SIG-M5 treated with dmso at 0.1 percent for 504 hours (cell line): ENCODE measurements around the gene SOX5.
"Not testable (repeated sequence)": the region's sequence is repeated elsewhere in the genome, so short reads cannot be mapped to it uniquely, and the experiment has no call there.

Experiments
- DNase-seq: peaks from one replicate; lab custom pipeline; 2025; ENCODE audit not compliant: unreplicated experiment; lab: John Stamatoyannopoulos, UW

SOX5 gene

DNA sequence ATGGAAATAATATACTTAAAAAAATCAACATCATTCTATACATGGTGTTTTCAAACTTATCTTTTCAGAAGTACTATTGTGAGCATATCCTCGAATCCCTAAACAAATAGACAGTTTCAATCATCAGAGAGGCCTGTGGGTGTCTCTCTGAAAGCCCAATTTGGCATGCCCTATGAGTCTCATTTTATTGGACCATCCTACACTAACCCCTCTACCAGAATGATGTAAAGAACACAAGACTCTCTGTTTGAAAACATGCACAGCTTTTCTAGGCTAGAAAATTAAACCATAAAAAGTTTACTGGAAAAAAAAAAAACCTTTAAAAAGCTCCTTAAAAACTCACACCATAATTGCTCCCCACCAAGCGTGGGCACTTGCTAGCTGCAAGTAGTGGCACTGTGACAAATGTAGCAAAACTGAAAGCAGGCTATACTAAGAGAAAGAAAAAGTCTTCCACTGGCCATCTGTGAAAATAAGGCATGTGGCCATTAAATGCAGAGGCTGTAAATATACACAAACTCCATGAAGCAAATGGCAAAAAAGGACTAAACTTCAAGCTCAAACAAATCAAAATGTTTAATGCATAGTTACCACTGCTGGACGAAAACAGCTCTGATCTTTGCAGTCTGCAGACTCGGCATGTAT, 394.2 kb downstream of the SOX5 start:
- DNase-seq: no peak

DNA sequence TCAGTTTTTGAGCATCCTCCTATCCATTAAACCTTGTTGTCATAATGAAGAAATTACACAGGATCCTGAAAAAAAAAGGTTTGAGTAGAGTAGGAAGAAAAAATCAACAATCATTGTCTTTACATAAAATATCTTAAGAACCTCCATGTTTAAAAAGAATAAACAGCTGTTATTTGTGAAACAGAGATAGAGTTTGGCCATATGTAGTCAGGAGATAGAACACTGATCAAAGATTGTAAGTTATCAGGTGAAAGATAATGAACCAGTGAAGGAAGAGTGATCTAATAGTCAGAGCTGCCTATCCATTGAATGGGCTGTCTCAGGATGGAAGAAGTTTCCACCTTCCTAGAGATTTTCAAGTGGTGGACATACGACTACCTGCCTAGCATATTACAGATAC, 397.1 kb downstream of the SOX5 start:
- DNase-seq: no peak

DNA sequence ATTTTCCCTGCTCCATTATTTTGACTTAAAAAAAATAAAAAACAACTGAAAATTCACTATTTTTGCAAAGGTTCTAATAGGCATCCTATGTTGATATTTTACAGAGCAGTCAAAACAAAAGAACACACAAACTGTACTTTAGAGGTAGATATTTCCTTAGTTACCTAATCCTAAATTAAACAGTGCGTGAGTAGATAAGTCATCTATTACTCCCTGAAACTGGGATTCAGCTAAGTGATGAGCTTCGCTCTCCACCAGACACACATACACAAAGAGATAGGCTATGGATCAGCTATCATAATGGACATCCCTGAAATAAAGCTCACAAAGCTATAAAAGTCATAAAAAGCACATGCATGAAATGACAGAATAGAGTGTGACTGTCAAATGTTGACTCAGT, 398.7 kb downstream of the SOX5 start:
- no peak for DNase-seq

DNA sequence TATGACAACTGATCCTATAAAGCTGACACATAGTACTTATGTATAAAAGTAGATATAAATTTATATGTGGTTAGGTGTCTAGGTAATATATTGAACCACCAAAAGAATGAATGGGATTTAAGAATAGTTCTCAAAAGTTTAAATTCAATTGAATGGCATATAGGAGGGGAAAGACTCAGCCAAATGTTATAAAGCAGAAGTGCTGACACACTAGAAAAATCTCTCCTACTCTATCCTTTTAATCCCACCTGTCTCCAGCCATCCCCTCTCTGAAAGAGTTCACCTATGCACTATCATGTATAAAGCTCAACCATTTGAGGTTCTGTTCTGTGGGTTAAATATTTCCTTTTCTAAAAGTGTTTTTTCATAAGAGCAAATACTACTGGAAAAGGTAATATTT, 400.7 kb downstream of the SOX5 start:
- DNase-seq: no peak

DNA sequence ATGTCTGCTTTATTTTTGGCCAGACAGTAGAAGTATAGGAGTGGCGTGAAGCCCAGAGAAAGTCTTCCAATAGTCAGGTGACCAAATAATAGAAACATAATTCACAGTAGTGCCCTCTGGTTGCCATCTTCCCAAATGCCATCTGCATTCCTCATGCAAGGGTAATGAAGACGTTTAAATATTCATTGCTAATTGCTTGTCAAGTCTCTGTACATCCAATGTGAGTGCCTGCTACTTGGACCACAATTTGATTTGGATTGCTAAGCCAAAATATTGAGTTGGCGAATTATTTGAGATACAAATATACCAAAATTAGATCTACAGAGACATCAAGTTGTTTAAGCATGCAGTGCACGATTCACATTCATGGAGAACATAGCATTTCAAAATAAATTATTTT, 402.7 kb downstream of the SOX5 start:
- no peak for DNase-seq

DNA sequence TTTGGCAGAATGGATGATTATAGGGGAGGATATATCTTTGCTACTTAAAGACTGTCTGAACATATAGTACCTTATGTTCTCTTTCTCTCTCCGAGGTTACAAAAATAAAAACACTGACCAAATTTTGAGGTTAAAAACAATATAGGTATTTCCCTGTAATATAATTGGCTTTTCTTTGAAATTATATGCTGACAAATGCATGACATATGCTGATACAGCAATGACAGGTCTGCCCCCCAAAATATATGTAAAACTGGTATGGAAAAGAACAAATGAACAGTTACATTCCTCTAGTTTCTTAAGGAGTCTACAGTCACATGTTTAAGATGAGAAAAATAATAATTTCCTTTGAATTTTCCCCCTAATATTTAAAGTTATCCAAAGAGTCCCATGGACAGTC, 405.7 kb downstream of the SOX5 start:
- no peak for DNase-seq

DNA sequence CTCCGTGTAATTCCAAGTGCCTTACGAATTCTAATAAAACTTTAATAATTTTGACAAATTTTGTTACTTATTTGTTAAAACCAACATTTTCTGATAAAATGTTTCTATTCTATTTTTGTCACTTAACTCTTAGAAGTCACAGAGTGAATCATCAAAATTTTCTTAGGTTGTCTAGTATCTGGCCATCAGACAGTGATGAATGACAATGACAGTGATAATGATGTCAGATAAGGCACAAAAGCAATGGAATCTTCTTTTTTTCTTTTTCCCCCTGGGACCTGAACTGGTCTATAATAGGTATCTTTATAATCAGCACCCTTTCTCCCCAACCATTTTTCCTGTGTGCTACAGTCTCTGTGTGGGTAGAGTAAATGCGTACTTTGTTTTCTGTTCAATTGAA, 407.3 kb downstream of the SOX5 start:
- no peak for DNase-seq

DNA sequence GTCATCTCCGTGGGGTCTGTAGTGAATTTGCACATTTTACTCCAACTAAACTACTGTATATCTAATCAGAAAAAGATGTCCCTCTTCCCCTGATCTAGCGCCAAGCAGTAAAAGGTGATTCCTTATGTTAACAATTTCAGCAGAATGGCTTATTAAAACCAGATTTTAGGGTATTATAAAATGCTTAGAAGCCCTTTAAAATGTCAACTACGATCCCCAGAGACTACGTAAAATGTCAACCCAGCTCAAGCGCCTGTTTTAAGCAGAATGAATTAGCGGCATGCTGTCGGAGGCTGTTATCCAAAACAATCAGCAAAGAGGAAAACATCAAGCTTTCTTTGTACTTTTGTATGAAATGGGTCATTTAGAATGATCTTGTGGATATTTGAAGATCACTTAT, 408.9 kb downstream of the SOX5 start:
- no peak for DNase-seq

DNA sequence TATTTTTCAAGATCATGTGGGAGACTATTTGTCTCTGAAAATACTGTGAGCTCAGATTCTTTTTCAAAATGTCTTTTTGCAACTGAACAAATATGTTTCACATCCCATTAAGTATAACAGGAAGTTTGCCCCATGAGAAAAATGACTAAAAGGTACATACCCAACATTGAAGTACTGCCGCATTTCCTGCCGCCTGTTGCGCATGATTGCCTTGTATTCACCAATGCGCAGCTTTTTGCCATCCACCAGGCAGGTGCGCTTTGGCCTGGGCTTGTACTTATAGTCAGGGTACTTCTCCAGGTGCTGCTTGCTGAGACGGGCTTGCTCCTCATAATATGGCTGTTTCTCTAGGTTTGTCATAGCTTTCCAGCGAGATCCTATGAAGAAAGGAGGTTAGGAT, 413.2 kb downstream of the SOX5 start:
- DNase-seq: no peak

DNA sequence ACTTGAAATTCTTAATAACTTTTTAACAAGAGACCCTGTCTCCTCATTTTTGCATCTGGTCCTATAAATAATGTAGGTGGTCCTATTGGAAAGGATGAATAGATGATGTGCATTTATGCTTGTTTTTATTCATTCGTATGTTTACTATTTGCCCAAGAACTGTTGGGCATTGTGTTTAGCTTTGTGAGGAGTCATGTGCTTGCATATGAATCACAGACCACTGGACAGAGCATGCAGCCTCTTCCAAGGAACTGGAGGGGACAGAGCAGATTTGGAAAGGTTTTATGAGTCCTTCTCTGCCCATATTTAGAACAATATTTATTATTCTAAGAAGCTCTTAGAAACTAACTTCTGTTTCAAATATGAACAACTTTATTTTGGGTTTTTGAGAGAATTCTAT, 414.0 kb downstream of the SOX5 start:
- DNase-seq: no peak

DNA sequence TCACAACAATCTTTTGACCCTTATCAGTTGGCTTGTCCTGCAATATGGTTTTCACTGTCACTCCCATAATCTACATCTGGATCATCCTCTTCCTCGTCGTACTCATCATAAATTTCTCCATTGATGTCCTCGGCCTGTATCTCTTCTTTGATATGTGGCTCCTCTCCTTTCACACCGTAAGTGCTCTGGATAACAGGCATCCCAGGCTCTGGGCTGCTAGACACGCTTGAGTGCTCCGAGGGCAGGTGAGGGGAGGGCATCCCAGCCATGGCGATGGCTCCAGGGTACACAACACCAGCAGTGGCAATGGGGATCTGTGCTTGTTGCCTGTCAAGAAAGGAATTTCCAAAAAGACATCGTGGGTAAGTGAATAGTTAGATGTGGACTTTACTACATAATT, 415.3 kb downstream of the SOX5 start:
- DNase-seq: no peak

DNA sequence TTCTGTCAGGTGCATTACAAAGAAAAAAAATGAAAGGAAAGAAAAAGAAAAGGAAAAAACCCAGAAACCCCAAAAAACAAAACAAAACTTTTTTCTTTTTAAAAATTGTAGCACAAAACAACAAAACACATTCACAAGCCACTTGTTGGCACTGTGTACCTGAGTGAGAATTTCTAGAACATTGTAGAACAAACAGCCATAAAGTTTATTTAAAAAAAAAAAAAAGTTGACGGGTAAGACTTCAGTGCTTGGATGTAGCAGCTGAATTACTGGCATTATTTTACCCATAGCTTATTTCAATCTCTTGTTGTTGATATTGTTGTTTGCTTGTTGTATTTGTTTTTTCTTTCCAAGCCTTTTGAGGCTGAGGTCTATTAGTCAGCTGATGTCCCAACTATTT, 415.8 kb downstream of the SOX5 start:
- no peak for DNase-seq

DNA sequence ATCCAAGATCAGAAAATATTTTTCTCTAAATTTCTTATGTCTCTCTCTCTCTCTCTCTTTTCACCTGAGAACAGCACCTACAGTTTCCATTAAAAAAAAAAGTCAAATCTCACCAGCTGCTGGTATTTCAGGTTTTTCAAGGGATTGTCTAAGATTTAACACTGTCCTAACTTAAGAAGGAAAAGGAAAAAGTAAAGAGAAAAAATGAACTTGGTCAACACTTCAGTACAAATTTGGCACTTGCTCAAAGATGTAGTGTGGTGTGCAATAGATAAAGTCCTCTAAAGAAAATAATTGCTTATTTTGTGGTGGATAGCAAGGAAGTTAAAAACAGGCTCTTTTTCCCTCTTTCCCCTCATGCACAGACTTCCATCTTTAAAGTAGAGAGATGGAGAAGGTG, 416.2 kb downstream of the SOX5 start:
- DNase-seq: no peak

DNA sequence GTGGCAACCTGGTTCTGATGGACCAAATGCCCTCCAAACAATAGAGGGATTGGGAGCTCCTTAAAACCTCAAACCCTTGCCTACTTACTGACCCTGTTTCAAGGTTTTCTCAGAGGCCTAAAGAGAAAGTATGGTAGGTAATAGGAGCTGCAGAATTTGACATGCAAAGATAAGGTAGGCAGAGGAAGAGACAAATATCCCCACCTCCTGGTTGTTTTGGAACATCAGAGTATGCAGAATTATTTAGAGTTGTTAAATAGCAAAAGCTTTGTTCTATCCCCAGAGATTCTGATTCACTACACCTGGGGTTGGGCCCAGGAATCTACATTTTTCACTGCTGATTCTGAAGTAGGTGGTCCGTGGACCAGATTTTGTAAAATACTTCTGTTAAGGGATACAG, 421.2 kb downstream of the SOX5 start:
- DNase-seq: no peak

DNA sequence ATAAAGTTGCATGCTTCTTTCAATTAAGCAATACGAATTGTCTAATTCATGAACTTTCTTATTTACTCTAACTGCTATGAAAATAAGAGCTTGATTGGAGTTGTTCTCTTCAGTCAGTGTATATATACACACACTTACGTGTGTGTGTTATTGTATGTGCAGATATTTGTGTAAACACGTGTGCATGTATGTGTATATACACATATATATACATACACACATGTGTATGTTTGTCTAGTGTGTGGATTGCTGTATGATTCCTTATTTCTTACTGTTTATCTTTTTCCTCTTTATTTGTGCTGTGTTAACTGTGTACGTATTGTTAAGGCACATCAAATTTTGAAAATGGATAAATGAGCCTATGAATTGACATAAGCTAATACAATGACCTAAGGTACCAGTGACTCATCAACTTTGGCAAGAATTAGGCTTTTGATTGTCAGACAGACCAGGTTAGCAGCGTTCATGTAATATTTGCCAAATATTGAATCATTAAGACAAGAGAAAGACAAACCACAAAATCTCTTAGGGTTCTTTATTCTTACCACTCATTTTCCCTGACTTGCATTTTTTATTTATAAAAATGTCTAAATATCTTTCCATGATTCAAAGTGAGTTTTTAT, 423.9 kb downstream of the SOX5 start:
- DNase-seq: no peak

DNA sequence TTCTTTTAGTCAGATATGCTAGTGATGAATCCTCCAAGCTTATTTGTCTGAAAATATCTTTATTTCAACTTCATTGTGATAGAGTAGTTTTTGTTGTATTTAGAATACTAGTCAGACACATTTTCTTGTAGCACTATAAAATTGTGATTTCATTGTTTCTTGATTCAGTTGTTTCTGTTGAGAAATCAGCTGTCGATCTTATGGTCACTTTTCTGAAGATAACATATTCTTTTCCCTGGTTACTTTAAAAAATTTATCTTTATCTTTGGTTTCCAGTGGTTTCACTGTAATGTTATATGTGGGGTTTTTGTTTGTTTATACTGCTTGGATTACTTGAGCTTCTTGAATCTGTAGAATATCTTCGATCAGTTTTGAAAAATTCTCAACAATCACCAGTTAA, 426.1 kb downstream of the SOX5 start:
- DNase-seq: no peak

DNA sequence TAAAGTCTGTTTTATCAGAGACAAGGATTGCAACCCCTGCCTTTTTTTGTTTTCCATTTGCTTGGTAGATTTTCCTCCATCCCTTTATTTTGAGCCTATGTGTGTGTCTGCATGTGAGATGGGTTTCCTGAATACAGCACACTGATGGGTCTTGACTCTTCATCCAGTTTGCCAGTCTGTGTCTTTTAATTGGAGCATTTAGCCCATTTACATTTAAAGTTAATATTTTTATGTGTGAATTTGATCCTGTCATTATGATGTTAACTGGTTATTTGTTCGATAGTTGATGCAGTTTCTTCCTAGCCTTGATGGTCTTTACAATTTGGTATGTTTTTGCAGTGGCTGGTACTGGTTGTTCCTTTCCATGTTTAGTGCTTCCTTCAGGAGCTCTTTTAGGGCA, 430.0 kb downstream of the SOX5 start:
- not testable (repeated sequence) for DNase-seq

DNA sequence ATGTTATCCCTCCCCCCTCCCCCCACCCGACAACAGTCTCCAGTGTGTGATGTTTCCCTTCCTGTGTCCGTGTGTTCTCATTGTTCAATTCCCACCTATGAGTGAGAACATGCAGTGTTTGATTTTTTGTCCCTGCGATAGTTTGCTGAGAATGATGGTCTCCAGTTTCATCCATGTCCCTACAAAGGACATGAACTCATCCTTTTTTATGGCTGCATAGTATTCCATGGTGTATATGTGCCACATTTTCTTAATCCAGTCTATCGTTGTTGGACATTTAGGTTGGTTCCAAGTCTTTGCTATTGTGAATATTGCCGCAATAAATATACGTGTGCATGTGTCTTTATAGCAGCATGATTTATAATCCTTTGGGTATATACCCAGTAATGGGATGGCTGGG, 433.7 kb downstream of the SOX5 start:
- not testable (repeated sequence) for DNase-seq

DNA sequence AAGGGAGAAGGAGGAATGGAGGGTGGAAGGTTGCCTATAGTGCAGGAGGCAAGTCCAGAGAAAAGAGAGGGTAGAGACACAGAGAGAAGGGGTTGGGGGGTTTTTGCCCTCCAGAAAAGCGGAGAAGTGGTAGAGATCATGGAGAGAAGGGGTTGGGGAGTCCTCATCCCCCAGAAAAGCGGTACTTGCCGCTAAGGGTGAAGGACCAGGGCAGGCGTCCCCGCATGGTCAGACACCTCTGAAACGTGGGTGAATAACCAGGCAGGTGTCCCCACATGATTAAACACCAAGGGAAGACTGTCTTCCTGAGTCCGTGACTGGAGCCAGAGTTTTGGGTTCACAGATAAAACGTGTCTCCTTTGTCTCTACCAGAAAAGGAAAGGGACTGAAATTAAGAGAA, 439.0 kb downstream of the SOX5 start:
- no peak for DNase-seq

DNA sequence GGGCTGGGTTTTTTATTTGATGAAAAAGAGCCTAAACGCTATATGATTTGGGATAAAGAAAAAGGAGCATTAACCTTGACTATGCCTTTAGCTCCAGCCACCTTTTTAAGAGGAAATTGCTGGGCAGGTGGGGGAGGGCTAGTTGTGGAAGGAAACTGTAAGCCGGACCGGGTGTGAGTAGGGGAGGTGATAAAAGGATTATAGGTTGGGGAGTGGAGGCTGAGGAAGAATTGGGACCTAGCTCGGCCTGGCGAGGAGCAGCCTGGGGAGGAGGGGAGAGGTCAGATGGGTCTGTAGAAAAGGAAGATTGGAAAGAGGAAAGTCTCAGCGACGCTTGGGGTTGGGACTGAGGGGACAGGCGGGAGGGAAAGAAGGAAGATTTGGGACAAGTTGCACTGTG, 439.6 kb downstream of the SOX5 start:
- not testable (repeated sequence) for DNase-seq

DNA sequence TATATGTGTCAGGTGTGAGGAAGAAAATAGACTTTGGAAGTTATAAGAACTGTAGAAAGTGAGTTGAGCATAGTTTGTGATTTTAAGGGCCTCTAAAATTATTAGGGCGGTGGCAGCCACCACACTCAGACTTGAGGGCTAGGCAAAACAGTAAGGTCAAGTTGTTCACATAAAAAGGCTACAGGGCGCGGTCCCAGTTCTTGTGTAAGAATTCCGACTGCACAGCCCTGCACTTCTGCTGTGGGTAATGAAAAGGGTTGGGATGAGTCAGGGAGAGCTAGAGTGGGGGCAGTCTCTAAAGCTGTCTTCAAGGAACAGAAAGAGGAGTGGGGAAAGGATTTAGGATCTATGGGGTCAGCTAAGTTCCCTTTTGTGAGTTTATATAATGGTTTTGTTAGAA, 441.7 kb downstream of the SOX5 start:
- not testable (repeated sequence) for DNase-seq

DNA sequence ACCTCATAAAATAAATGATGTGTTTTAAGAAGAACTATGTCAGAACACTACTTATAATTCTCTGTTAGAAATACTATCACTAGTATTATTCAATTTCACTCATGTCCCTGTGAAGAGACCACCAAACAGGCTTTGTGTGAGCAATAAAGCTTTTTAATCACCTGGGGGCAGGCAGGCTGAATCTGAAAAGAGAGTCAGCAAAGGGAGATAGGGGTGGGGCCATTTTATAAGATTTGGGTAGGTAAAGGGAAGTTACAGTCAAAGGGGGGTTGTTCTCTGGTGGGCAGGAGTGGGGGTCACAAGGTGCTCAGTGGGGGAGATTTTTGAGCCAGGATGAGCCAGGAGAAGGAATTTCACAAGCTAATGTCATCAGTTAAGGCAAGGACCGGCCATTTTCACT, 443.7 kb downstream of the SOX5 start:
- DNase-seq: not testable (repeated sequence)
